ENCODE measurements around the gene LSM10.

The LSM10 gene

DNA sequence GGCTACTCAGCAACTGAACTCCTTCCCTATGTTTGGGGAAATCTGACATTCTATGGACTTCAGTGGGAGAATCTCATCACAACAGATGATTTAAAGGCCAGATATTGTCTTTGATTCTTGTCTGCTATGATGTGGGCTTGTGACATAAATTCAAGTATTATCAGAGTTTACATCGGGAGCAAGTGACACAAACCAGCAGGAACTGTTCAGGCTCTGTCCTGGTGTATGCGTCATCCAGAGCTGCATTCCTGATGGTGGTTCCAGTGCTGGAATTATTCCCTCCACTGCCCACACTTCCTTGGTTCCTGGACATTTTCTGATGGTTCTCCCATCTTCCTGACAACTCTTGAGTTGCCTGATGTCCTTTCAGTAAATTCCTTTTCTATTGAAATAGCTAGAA is 10.8 kb upstream of the LSM10 start:
- Histone ChIP-seq H3K4me1 (ENCODE audit: control insufficient read depth, insufficient read depth, low read length) (no peaks in the 10 kb centered on the region), H3K27me3 (replicated peaks; ENCODE audit: control insufficient read depth, insufficient read depth, low read length) (no peaks in the 10 kb centered on the region), H3K36me3 (ENCODE audit: control insufficient read depth, insufficient read depth, low read length, severe bottlenecking) (peaks cover 2% of the 10 kb centered on the region), H3K9ac (ENCODE audit: low read length) (no peak overlapping the region), H3K4me3 (ENCODE audit: low read length) (no peak overlapping the region), H3K9me3 (ENCODE audit: control insufficient read depth, low read length) (no peaks in the 10 kb centered on the region)
- DNase-seq (ENCODE audit: low read depth) = peak; percentile 71

DNA sequence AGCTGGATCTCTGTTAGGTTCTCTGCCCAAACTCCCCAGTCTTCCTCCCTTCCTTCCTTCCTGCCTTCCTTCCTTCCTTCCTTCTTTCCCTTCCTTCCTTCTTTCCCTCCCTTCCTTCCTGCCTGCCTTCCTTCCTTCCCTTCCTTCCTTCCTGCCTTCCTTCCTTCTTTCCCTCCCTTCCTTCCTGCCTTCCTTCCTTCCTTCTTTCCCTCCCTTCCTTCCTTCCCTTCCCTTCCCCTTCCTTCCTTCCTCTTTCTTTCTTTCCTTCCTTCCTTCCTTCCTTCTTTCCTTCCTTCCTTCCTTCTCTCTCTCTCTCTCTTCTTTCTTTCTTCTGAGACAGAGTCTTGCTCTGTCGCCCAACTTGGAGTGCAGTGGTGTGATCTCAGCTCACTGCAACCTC is 8.7 kb upstream of the LSM10 start:
- Histone ChIP-seq H3K36me3 (ENCODE audit: control insufficient read depth, insufficient read depth, low read length, severe bottlenecking) (no peaks in the 10 kb centered on the region), H3K4me1 (ENCODE audit: control insufficient read depth, insufficient read depth, low read length) (no peaks in the 10 kb centered on the region), H3K27me3 (replicated peaks; ENCODE audit: control insufficient read depth, insufficient read depth, low read length) (no peaks in the 10 kb centered on the region), H3K9me3 (ENCODE audit: control insufficient read depth, low read length) (no peaks in the 10 kb centered on the region), H3K4me3 (ENCODE audit: low read length) (no peak overlapping the region), H3K9ac (ENCODE audit: low read length) (no peak overlapping the region)
- no peak for DNase-seq (ENCODE audit: low read depth)

DNA sequence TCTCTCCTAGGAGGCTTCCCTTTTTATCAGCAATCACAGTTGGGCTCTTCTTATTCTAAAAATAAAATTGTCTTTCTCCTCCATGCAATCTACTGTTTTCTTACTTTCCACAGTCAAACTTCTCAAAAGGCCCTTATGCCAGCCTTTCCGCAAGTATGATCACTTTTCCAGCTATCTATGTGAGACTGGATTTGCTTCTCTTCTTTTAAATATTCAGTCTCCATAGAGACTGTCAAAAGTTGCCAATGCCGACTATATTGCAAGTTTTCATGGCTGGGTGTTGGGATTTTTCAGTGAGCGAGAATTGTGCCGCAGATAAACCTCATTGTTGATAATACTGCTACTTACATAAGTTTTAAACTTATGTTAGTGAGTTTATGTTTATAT is 4.8 kb upstream of the LSM10 start:
- H3K4me1 ChIP-seq (ENCODE audit: control insufficient read depth, insufficient read depth, low read length) = peaks cover 4% of the 10 kb centered on the region
- H3K4me3 ChIP-seq (ENCODE audit: low read length) = no peak overlapping the region
- no peak for DNase-seq (ENCODE audit: low read depth)
- H3K36me3 ChIP-seq (ENCODE audit: control insufficient read depth, insufficient read depth, low read length, severe bottlenecking) = no peaks in the 10 kb centered on the region
- no peaks in the 10 kb centered on the region for H3K27me3 ChIP-seq (replicated peaks; ENCODE audit: control insufficient read depth, insufficient read depth, low read length)
- H3K9ac ChIP-seq (ENCODE audit: low read length) = no peak overlapping the region
- no peaks in the 10 kb centered on the region for H3K9me3 ChIP-seq (ENCODE audit: control insufficient read depth, low read length)

DNA sequence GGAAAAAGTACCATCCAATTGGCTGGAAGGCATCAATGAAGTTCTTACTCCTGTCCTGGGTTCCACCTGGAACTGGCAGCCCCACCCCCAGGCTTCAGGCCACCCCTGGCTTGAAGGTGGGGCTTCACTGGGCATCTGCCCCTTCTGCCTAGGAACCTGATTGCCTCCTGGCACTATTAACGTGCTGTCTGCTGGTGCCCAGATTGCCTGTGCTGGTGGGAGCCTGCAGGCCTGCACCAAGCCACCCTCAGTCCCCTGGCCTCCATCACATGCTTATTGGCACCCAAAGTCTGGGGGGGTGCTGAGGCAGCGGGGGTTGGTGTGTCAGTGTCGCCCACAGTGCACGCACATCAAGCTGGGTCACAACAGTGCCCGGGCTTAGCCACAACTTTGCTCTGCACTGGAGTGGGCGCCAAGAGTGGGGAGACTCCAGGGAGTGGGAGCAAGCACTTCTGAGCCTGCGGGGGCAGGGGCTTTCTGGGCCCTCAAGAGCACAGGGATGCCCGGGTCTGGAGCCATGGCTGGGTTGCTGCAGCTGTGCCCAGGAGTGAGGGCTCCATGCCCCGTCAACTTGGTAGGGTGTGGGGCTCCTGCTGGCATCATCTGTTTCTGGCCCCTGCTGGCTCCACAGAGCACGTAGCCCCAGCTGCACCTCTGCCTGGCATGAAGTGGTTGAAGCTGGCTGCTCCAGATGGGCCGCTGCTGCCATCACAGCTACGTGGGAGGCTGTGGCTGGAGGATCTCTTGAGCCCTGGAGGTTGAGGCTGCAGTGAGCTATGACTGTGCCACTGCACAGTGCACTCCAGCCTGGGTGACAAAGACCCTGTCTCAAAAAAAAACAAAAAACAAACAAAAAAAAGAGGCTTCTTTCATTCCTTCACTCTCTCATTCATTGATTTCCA is 4.1 kb upstream of the LSM10 start:
- Histone ChIP-seq H3K27me3 (replicated peaks; ENCODE audit: control insufficient read depth, insufficient read depth, low read length) (no peaks in the 10 kb centered on the region), H3K4me3 (ENCODE audit: low read length) (peak overlapping the region; percentile 86), H3K4me1 (ENCODE audit: control insufficient read depth, insufficient read depth, low read length) (peaks cover 6% of the 10 kb centered on the region), H3K36me3 (ENCODE audit: control insufficient read depth, insufficient read depth, low read length, severe bottlenecking) (no peaks in the 10 kb centered on the region), H3K9ac (ENCODE audit: low read length) (peak overlapping the region; percentile 89), H3K9me3 (ENCODE audit: control insufficient read depth, low read length) (no peaks in the 10 kb centered on the region)
- no peak for DNase-seq (ENCODE audit: low read depth)

DNA sequence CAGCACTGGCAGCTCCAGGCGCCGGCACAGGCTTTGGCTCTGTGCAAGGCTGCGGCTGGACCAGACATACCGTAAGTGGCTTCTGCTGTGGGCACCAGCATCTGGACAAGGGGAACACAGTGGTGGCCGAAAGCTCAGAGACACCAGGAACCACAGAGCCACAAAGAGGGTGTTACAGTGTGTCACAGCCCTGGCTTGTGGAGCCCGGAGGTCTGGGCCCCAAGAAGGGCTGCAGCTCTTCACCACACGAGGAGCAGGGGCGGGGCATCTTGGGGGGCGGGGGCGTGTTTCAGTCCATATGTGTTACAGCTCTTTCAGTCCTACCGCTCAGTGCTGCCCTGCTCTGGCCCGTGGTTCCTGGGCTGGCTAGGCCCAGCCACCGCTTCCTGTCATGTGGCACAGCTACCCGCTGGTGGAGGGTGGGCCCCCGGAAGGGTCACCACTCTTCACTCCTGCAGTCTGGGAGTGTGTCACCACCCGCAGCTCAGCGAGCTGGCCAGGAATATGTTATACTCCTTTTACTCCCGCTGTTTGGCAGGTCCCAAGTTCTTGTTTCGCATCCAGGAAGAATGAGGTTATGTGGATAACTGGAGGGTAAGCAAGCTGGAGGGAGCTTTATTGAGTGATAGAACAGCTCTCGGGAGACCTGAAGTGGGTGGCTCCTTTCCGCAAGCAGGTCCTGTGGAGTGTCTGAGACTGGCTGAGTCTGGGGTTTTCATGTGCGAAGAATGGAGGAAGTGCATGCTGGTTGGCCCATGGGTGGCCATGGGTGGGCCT is 3.3 kb upstream of the LSM10 start:
- no peaks in the 10 kb centered on the region for H3K36me3 ChIP-seq (ENCODE audit: control insufficient read depth, insufficient read depth, low read length, severe bottlenecking)
- no peaks in the 10 kb centered on the region for H3K27me3 ChIP-seq (replicated peaks; ENCODE audit: control insufficient read depth, insufficient read depth, low read length)
- H3K9ac ChIP-seq (ENCODE audit: low read length) = peak overlapping the region; percentile 89
- H3K4me3 ChIP-seq (ENCODE audit: low read length) = peak overlapping the region; percentile 86
- no peak for DNase-seq (ENCODE audit: low read depth)
- H3K4me1 ChIP-seq (ENCODE audit: control insufficient read depth, insufficient read depth, low read length) = peaks cover 14% of the 10 kb centered on the region
- H3K9me3 ChIP-seq (ENCODE audit: control insufficient read depth, low read length) = no peaks in the 10 kb centered on the region

DNA sequence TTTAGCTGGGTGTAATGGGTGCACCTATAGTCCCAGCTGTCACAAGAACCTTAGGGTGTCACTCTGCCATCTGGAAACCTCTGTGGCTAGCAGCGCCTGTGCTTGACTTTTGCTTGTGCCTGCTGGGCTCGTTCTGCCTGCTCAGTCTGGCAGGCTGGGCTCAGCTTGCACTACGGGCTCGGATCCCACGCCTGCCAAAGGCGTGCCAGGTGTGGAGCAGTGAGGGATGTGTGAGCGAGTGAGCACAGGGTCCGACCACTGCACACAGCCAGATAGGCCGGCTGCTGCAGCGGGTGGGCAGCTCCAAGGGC is 2.8 kb upstream of the LSM10 start:
- H3K4me1 ChIP-seq (ENCODE audit: control insufficient read depth, insufficient read depth, low read length) = peaks cover 14% of the 10 kb centered on the region
- peak overlapping the region; percentile 82 for H3K9ac ChIP-seq (ENCODE audit: low read length)
- no peaks in the 10 kb centered on the region for H3K27me3 ChIP-seq (replicated peaks; ENCODE audit: control insufficient read depth, insufficient read depth, low read length)
- no peak for DNase-seq (ENCODE audit: low read depth)
- H3K36me3 ChIP-seq (ENCODE audit: control insufficient read depth, insufficient read depth, low read length, severe bottlenecking) = no peaks in the 10 kb centered on the region
- peak overlapping the region; percentile 66 for H3K4me3 ChIP-seq (ENCODE audit: low read length)
- no peaks in the 10 kb centered on the region for H3K9me3 ChIP-seq (ENCODE audit: control insufficient read depth, low read length)

DNA sequence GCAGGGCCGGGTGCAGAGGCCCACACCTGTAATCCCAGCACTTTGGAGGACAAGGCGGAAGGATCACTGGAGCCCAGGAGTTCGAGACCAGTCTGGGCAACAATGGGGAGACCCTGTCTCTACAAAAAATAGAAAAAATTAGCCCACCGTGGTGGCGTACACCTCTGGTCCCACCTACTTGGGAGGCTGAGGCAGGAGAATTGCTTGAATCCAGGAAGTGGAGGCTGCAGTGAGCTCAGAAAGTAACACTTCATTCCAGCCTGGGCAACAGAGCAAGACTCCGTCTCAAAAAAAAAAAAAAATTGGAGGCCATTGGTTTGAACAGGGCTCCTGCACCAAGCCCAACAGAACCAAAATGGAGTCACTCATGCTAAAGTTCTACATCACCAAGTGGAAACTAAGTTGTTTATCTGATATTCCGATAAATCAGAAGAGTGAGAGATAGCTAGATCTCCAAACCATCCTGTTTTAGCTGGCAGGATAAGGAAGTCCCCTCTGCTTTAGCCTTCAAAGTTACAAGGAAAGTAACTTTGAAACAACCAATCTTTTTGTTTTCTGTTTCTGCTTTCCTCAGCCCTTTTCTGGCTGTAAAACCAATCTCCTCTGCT is 766 bp upstream of the LSM10 start:
- Histone ChIP-seq H3K27me3 (replicated peaks; ENCODE audit: control insufficient read depth, insufficient read depth, low read length) (no peaks in the 10 kb centered on the region), H3K36me3 (ENCODE audit: control insufficient read depth, insufficient read depth, low read length, severe bottlenecking) (peaks cover 6% of the 10 kb centered on the region), H3K9ac (ENCODE audit: low read length) (peak overlapping the region; percentile 97), H3K4me1 (ENCODE audit: control insufficient read depth, insufficient read depth, low read length) (peaks cover 14% of the 10 kb centered on the region), H3K4me3 (ENCODE audit: low read length) (peak overlapping the region; percentile 99), H3K9me3 (ENCODE audit: control insufficient read depth, low read length) (no peaks in the 10 kb centered on the region)
- DNase-seq (ENCODE audit: low read depth) = no peak

DNA sequence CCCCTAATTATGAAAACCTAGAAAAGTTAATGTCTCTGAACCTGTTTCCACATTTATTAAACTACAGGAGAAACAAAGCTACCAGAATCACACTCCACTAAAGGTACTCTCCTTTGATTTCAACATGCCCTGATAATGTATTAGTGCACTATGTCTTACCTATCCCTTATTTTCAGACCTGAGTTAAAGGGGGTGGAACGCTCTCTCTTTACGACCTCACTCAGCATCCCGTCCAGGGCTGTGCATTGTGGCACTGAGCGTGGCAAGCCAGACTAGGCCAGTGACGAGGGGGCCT is 678 bp downstream of the LSM10 start:
- peak overlapping the region; percentile 97 for H3K9ac ChIP-seq (ENCODE audit: low read length)
- no peaks in the 10 kb centered on the region for H3K9me3 ChIP-seq (ENCODE audit: control insufficient read depth, low read length)
- H3K36me3 ChIP-seq (ENCODE audit: control insufficient read depth, insufficient read depth, low read length, severe bottlenecking) = peaks cover 21% of the 10 kb centered on the region
- H3K27me3 ChIP-seq (replicated peaks; ENCODE audit: control insufficient read depth, insufficient read depth, low read length) = no peaks in the 10 kb centered on the region
- no peak for DNase-seq (ENCODE audit: low read depth)
- peaks cover 14% of the 10 kb centered on the region for H3K4me1 ChIP-seq (ENCODE audit: control insufficient read depth, insufficient read depth, low read length)
- peak overlapping the region; percentile 99 for H3K4me3 ChIP-seq (ENCODE audit: low read length)

DNA sequence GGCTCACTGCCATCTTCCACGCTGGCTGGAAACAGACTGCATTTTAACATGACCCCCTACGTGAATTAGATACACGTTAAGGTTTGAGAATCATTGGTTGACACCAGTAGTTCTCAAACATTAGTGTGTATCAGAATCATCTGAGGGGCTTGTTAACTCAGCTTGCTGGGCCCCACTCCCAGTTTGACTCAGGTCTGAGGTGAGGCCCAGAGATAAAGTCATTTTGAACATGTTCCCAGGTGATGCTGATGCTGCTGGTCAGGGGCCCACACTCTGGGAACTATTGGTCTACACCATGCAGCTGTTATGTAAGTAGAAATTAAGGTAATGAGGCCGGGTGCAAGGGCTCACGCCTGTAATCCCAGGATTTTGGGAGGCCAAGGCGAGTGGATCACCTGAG is 1.3 kb downstream of the LSM10 start:
- Histone ChIP-seq H3K9me3 (ENCODE audit: control insufficient read depth, low read length) (no peaks in the 10 kb centered on the region), H3K9ac (ENCODE audit: low read length) (peak overlapping the region; percentile 97), H3K4me3 (ENCODE audit: low read length) (no peak overlapping the region), H3K36me3 (ENCODE audit: control insufficient read depth, insufficient read depth, low read length, severe bottlenecking) (peaks cover 27% of the 10 kb centered on the region), H3K4me1 (ENCODE audit: control insufficient read depth, insufficient read depth, low read length) (peaks cover 14% of the 10 kb centered on the region), H3K27me3 (replicated peaks; ENCODE audit: control insufficient read depth, insufficient read depth, low read length) (no peaks in the 10 kb centered on the region)
- DNase-seq (ENCODE audit: low read depth) = no peak

DNA sequence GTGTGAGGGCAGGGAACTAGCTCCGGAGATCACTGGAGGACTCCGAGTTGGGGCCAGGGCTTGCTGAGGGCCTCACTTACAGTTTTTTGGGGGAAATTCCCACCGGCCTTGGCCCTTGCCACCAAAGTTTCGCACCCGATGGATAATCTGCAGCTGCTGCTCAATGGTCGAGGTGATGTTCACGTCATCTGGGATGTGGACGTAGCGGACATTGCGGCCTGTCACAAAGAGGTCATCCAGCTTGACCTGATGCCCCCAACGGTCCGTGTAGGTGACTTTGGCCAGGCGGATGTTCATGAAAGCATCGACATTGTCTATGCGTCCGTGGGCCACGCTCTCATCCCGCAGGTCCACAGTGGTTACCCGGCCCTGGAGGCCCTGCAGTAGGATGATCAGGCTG is 4.0 kb downstream of the LSM10 start:
- H3K27me3 ChIP-seq (replicated peaks; ENCODE audit: control insufficient read depth, insufficient read depth, low read length) = no peaks in the 10 kb centered on the region
- no peaks in the 10 kb centered on the region for H3K9me3 ChIP-seq (ENCODE audit: control insufficient read depth, low read length)
- peaks cover 16% of the 10 kb centered on the region for H3K4me1 ChIP-seq (ENCODE audit: control insufficient read depth, insufficient read depth, low read length)
- H3K36me3 ChIP-seq (ENCODE audit: control insufficient read depth, insufficient read depth, low read length, severe bottlenecking) = peaks cover 40% of the 10 kb centered on the region
- no peak for DNase-seq (ENCODE audit: low read depth)
- H3K4me3 ChIP-seq (ENCODE audit: low read length) = no peak overlapping the region
- no peak overlapping the region for H3K9ac ChIP-seq (ENCODE audit: low read length)

DNA sequence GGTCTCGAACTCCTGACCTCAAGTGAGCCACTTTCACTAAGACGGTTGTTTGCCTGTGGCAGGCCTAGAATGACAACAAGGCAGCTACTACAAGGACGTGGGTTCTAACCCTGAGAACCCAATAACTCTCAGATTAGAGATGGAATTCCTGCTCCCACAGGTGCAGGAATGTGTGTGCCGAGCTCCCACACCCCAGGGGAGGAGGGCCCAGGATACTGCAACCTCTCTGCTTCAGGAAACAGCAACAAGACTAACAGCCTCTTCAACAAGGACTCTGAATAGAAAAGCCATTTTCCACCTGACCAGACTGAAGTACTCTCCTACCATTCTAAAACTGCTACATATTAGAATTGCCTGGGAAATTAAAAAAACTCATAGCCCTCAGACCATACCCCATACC is 4.9 kb downstream of the LSM10 start:
- no peak for DNase-seq (ENCODE audit: low read depth)
- Histone ChIP-seq H3K9me3 (ENCODE audit: control insufficient read depth, low read length) (no peaks in the 10 kb centered on the region), H3K36me3 (ENCODE audit: control insufficient read depth, insufficient read depth, low read length, severe bottlenecking) (peaks cover 40% of the 10 kb centered on the region), H3K4me3 (ENCODE audit: low read length) (no peak overlapping the region), H3K27me3 (replicated peaks; ENCODE audit: control insufficient read depth, insufficient read depth, low read length) (no peaks in the 10 kb centered on the region), H3K9ac (ENCODE audit: low read length) (no peak overlapping the region), H3K4me1 (ENCODE audit: control insufficient read depth, insufficient read depth, low read length) (peaks cover 19% of the 10 kb centered on the region)

Data from adipocyte (in vitro differentiated cells).